Measurements from ENCODE around the gene ZNF433.

- TF ChIP-seq EZH2 (IDR thresholded peaks at IDR 0.05; ENCODE audit: insufficient read depth, poor library complexity, severe bottlenecking) (no peak), EZH2phosphoT487 (IDR thresholded peaks at IDR 0.05; ENCODE audit: insufficient read depth, low read depth) (no peak)
Measured at GRCh38 chr19:12055784-12056183, 20.3 kb upstream of the ZNF433 start.
